A673 (cell line): ENCODE results near the gene C14orf132. TPM values are rescaled to one million over a fixed set of nuclear protein-coding genes. Genes with fewer than 3 reads are reported as not detected.
"Not testable (repeated sequence)": the region's sequence is repeated elsewhere in the genome, so short reads cannot be mapped to it uniquely, and the experiment has no call there.

Experiments used
- BruUV-seq: library from RNA; stranded (reverse); fragments of 400-500 nt; replicated peaks from 2 replicates; lab custom pipeline; 2021; lab: Mats Ljungman, UMichigan
- CTCF ChIA-PET: fragments of 300-600 bp; sonication (Branson Sonifier 250); formaldehyde crosslinking; loops from one replicate; lab custom pipeline; 2022; ENCODE audit warnings: antibody characterized with exemption; lab: Charles Lee
- POLR2A ChIA-PET: fragments of 300-600 bp; sonication (Branson Sonifier 250); formaldehyde crosslinking; loops from one replicate; lab custom pipeline; 2022; ENCODE audit warnings: antibody characterized with exemption; ENCODE audit not compliant: low non-redundant PET; lab: Charles Lee
- DNase-seq: peaks from one replicate; pipeline ENCODE4 v3.0.0-alpha.2; 2015; ENCODE audit warnings: low spot score
- H3K27ac ChIP-seq: fragments of 200-600 bp; sonication (generic); 2 replicates; pipeline ENCODE4 v1.5.1; 2016; ENCODE audit warnings: mixed run types, low read depth, mild to moderate bottlenecking, mixed read lengths, antibody characterized with exemption, low read length; ENCODE audit not compliant: poor library complexity, severe bottlenecking
- H3K27me3 ChIP-seq: fragments of 200-600 bp; sonication (generic); replicated peaks from 2 replicates; pipeline ENCODE4 v1.6.1; 2017; ENCODE audit warnings: mixed run types, low read depth, mild to moderate bottlenecking, mixed read lengths, antibody characterized with exemption, low read length; ENCODE audit not compliant: insufficient read depth, poor library complexity
- H3K36me3 ChIP-seq: fragments of 200-600 bp; sonication (generic); 2 replicates; pipeline ENCODE4 v1.6.1; 2016; ENCODE audit warnings: mixed run types, mild to moderate bottlenecking, mixed read lengths, antibody characterized with exemption, low read length; ENCODE audit not compliant: insufficient read depth, poor library complexity, severe bottlenecking
- H3K4me1 ChIP-seq: fragments of 200-600 bp; sonication (generic); 2 replicates; pipeline ENCODE4 v1.6.1; 2017; ENCODE audit warnings: mixed run types, mild to moderate bottlenecking, mixed read lengths, antibody characterized with exemption, low read length; ENCODE audit not compliant: insufficient read depth, poor library complexity, severe bottlenecking
- H3K4me3 ChIP-seq: fragments of 200-600 bp; sonication (generic); 2 replicates; pipeline ENCODE4 v1.5.1; 2016; ENCODE audit warnings: low read depth, mixed run types, mild to moderate bottlenecking, mixed read lengths, low read length; ENCODE audit not compliant: poor library complexity, severe bottlenecking
- H3K9me3 ChIP-seq: fragments of 200-600 bp; sonication (generic); 2 replicates; pipeline ENCODE4 v1.6.1; 2016; ENCODE audit warnings: mixed run types, low read depth, mild to moderate bottlenecking, mixed read lengths, antibody characterized with exemption, low read length; ENCODE audit not compliant: poor library complexity, severe bottlenecking
- CTCF ChIP-seq: fragments of 300-800, 200-600 bp; sonication (generic); conservative IDR thresholded peaks from 2 replicates; pipeline ENCODE4 v1.5.1; 2017; ENCODE audit warnings: low read depth, mild to moderate bottlenecking, antibody characterized with exemption, low read length, moderate library complexity, mixed read lengths
- EZH2 ChIP-seq: fragments of 200-600 bp; sonication (generic); IDR thresholded peaks from 2 replicates; pipeline ENCODE4 v1.6.1; 2017; ENCODE audit warnings: borderline replicate concordance, low read depth, mild to moderate bottlenecking, mixed read lengths, antibody characterized with exemption, low read length; ENCODE audit not compliant: poor library complexity, severe bottlenecking
- intact Hi-C: fragments of 100-400 bp; cut with micrococcal nuclease; formaldehyde crosslinking; loops from one replicate; pipeline ENCODE4 v1.10.0; 2022; ENCODE audit not compliant: unreplicated experiment
- total RNA-seq: library from RNA; stranded (reverse); gene quantifications from 2 replicates; pipeline ENCODE4 v1.2.3, GENCODE V29; 2021

The C14orf132 gene
- total RNA-seq, 1 experiment from 2014 or later, result 8.3 TPM

- TF ChIP-seq EZH2, result no peak
- TF ChIP-seq CTCF, result no peak
- H3K4me3 ChIP-seq, result no peak overlapping the region
- ChIA-PET CTCF (no interaction called here), POLR2A (no interaction called here)
- BruUV-seq, result no TSS peak
- H3K27ac ChIP-seq, result no peak overlapping the region
- intact Hi-C loops, result no loop called here
- H3K4me1 ChIP-seq, result no peaks in the 10 kb centered on the region
- no peaks in the 10 kb centered on the region for H3K27me3 ChIP-seq
- H3K9me3 ChIP-seq, result no peaks in the 10 kb centered on the region
- no peaks in the 10 kb centered on the region for H3K36me3 ChIP-seq
- no peak for DNase-seq
These were observed 32.4 kb downstream of the C14orf132 start for GRCh38 chr14:96071561-96071960.

- TF ChIP-seq CTCF (no peak), EZH2 (no peak)
- Histone ChIP-seq H3K27ac (no peak overlapping the region), H3K36me3 (no peaks in the 10 kb centered on the region), H3K4me3 (no peak overlapping the region), H3K4me1 (no peaks in the 10 kb centered on the region), H3K27me3 (no peaks in the 10 kb centered on the region), H3K9me3 (no peaks in the 10 kb centered on the region)
- ChIA-PET CTCF (no interaction called here), POLR2A (no interaction called here)
- DNase-seq, result no peak
- BruUV-seq, result no TSS peak
- intact Hi-C loops, result no loop called here
These were observed 32.9 kb downstream of the C14orf132 start for GRCh38 chr14:96072076-96072475.

GRCh38 chr14:96072746-96073145 lies 33.6 kb downstream of the C14orf132 start:
- CTCF ChIA-PET, result no interaction called here
- Histone ChIP-seq H3K27ac (no peak overlapping the region), H3K27me3 (no peaks in the 10 kb centered on the region), H3K9me3 (no peaks in the 10 kb centered on the region), H3K4me1 (no peaks in the 10 kb centered on the region), H3K4me3 (no peak overlapping the region), H3K36me3 (no peaks in the 10 kb centered on the region)
- intact Hi-C loops, result no loop called here
- POLR2A ChIA-PET, result no interaction called here
- no peak for TF ChIP-seq CTCF
- TF ChIP-seq EZH2, result no peak
- DNase-seq, result no peak
- no TSS peak for BruUV-seq

GRCh38 chr14:96073260-96074039 lies 34.3 kb downstream of the C14orf132 start:
- H3K27ac ChIP-seq, H3K36me3 ChIP-seq, BruUV-seq, POLR2A ChIA-PET, DNase-seq, CTCF ChIA-PET, H3K9me3 ChIP-seq, intact Hi-C loops, H3K27me3 ChIP-seq, H3K4me3 ChIP-seq, H3K4me1 ChIP-seq: not testable (repeated sequence)
